ENCODE measurements around the gene ADGRB2.
A peak's percentile ranks its signal among the peaks of the same experiment; 100 is the strongest.

ADGRB2 gene

GRCh38 chr1:31715873-31716220 lies 48.3 kb downstream of the ADGRB2 start:
- Histone ChIP-seq H3F3A (ENCODE audit: low read depth) (no peaks in the 10 kb centered on the region), H3K9me3 (ENCODE audit: insufficient read depth, low read depth, low read length) (no peaks in the 10 kb centered on the region), H3K4me1 (ENCODE audit: insufficient read depth, low read length, poor library complexity, severe bottlenecking) (no peaks in the 10 kb centered on the region), H3K27me3 (ENCODE audit: insufficient read depth, low read length, poor library complexity, severe bottlenecking) (no peaks in the 10 kb centered on the region), H3K9me2 (replicated peaks; ENCODE audit: low read depth, low read length) (no peaks in the 10 kb centered on the region), H3K4me2 (ENCODE audit: low read depth, low read length, poor library complexity, severe bottlenecking) (no peak overlapping the region), H3K36me3 (ENCODE audit: insufficient read depth, low read length) (no peaks in the 10 kb centered on the region), H2AFZ (ENCODE audit: low read length) (no peak overlapping the region), H3K79me2 (ENCODE audit: insufficient read depth, low read length) (no peaks in the 10 kb centered on the region), H3K9ac (ENCODE audit: low read depth, low read length, poor library complexity, severe bottlenecking) (no peak overlapping the region), H3K4me3 (ENCODE audit: low read length, poor library complexity, severe bottlenecking) (no peak overlapping the region), H4K20me1 (ENCODE audit: insufficient read depth, low read length, poor library complexity, severe bottlenecking) (no peaks in the 10 kb centered on the region)
- TF ChIP-seq CTCF (conservative IDR thresholded peaks at IDR 0.05; ENCODE audit: low read length) (0 out of 2 replicates have a peak, but pooled peaks have one; percentile 4), EZH2phosphoT487 (IDR thresholded peaks at IDR 0.05; ENCODE audit: borderline replicate concordance) (no peak)

GRCh38 chr1:31715087-31715872 lies 48.9 kb downstream of the ADGRB2 start:
- Histone ChIP-seq H2AFZ (ENCODE audit: low read length) (no peak overlapping the region), H3K9ac (ENCODE audit: low read depth, low read length, poor library complexity, severe bottlenecking) (no peak overlapping the region), H4K20me1 (ENCODE audit: insufficient read depth, low read length, poor library complexity, severe bottlenecking) (no peaks in the 10 kb centered on the region), H3K27me3 (ENCODE audit: insufficient read depth, low read length, poor library complexity, severe bottlenecking) (no peaks in the 10 kb centered on the region), H3K36me3 (ENCODE audit: insufficient read depth, low read length) (no peaks in the 10 kb centered on the region), H3K4me1 (ENCODE audit: insufficient read depth, low read length, poor library complexity, severe bottlenecking) (no peaks in the 10 kb centered on the region), H3K79me2 (ENCODE audit: insufficient read depth, low read length) (no peaks in the 10 kb centered on the region), H3F3A (ENCODE audit: low read depth) (no peaks in the 10 kb centered on the region), H3K9me3 (ENCODE audit: insufficient read depth, low read depth, low read length) (no peaks in the 10 kb centered on the region), H3K4me2 (ENCODE audit: low read depth, low read length, poor library complexity, severe bottlenecking) (no peak overlapping the region), H3K4me3 (ENCODE audit: low read length, poor library complexity, severe bottlenecking) (no peak overlapping the region), H3K9me2 (replicated peaks; ENCODE audit: low read depth, low read length) (no peaks in the 10 kb centered on the region)
- TF ChIP-seq CTCF (conservative IDR thresholded peaks at IDR 0.05; ENCODE audit: low read length) (peak; percentile 51), EZH2phosphoT487 (IDR thresholded peaks at IDR 0.05; ENCODE audit: borderline replicate concordance) (no peak)

GRCh38 chr1:31714442-31715086 lies 49.6 kb downstream of the ADGRB2 start:
- Histone ChIP-seq H3K9me3 (ENCODE audit: insufficient read depth, low read depth, low read length) (no peaks in the 10 kb centered on the region), H2AFZ (ENCODE audit: low read length) (no peak overlapping the region), H3K4me3 (ENCODE audit: low read length, poor library complexity, severe bottlenecking) (no peak overlapping the region), H3K4me2 (ENCODE audit: low read depth, low read length, poor library complexity, severe bottlenecking) (no peak overlapping the region), H3K36me3 (ENCODE audit: insufficient read depth, low read length) (no peaks in the 10 kb centered on the region), H4K20me1 (ENCODE audit: insufficient read depth, low read length, poor library complexity, severe bottlenecking) (no peaks in the 10 kb centered on the region), H3K79me2 (ENCODE audit: insufficient read depth, low read length) (no peaks in the 10 kb centered on the region), H3K9ac (ENCODE audit: low read depth, low read length, poor library complexity, severe bottlenecking) (no peak overlapping the region), H3K4me1 (ENCODE audit: insufficient read depth, low read length, poor library complexity, severe bottlenecking) (no peaks in the 10 kb centered on the region), H3F3A (ENCODE audit: low read depth) (no peaks in the 10 kb centered on the region), H3K9me2 (replicated peaks; ENCODE audit: low read depth, low read length) (no peaks in the 10 kb centered on the region), H3K27me3 (ENCODE audit: insufficient read depth, low read length, poor library complexity, severe bottlenecking) (no peaks in the 10 kb centered on the region)
- TF ChIP-seq EZH2phosphoT487 (IDR thresholded peaks at IDR 0.05; ENCODE audit: borderline replicate concordance) (no peak), CTCF (conservative IDR thresholded peaks at IDR 0.05; ENCODE audit: low read length) (peak; percentile 64)

Measured in Loucy (cell line).